ENCODE measurements around the gene RBPJ.

Gene RBPJ

DNA sequence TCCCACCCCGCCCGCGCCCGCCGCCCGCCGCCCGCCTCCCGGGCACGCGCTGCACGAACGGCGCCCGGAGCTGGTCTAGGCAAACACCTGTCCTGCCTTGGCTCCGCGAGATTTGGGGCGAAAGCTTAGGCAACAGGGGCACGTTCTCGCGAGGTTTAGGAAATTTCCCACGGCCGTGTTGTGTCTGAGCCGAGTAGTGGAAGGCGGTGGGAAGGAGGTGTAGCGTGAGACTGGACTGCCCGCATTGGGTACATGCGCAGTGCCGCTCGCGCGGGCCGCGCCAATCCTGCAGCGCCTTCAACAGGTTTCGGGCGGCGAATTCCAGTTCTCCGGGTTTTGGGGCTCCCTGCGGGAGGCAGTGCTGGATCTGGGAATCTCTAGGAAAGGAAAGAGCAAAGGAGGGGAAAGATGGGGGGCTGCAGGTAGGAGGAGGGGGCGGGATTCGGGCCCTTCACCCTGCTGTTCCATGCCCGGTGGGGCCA, 1.3 kb upstream of the RBPJ start:
- peak overlapping the region; percentile 95 for H3K27ac ChIP-seq
- TF ChIP-seq CTCF (IDR thresholded peaks at IDR 0.05) = peak; percentile 33
- no peak for TF ChIP-seq ZFX (IDR thresholded peaks at IDR 0.05; ENCODE audit: borderline replicate concordance)

GRCh38 chr4:26319949-26320537, 771 bp upstream of the RBPJ start:
- peak overlapping the region; percentile 95 for H3K27ac ChIP-seq

DNA sequence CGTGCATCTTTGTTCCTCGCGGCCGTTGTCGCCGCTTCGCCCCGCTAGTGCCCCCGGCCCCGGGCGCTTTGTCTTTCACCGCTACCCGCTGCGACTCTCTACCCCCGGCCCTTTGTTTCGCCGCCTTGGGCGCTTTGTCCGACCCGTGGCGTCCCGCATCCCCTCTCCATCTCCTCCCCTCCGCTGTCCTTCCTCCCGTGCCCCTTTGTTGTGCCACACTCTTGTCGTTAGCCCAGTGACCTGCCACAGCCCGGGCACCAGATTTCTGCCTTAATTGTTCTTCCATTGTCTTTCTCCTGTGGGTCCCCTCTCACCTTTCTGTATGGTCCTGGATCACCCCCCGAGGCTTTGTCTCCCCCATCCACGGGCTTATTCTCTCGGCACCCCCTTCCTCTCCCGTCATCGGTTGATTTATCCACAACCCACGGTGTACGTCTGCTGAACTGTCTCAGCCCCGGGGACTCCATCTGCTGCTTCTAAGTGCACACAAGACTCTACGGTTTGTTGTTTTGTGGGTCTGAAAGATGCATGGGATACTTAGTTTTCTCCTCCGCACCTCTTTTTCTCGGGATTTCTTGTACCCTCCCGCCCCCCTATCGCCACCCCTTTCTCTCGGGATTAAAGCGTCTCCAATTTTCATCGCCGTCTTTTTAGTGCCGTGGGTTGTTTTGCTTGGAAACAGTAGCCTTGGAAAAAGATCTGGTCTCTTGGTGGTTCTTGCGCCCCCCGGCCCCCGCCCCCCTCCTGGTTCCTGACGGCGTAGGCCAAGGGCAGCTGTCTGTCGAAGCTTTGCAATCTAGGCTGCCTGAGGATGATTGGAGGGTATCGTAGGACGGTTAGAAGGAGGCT, 783 bp downstream of the RBPJ start:
- H3K27ac ChIP-seq = peak overlapping the region; percentile 95
- TF ChIP-seq CTCF (IDR thresholded peaks at IDR 0.05) (no peak), ZFX (IDR thresholded peaks at IDR 0.05; ENCODE audit: borderline replicate concordance) (no peak)

More at GRCh38 chr4:26319949-26320537, 771 bp upstream of the RBPJ start:
- no peak for TF ChIP-seq ZFX (IDR thresholded peaks at IDR 0.05; ENCODE audit: borderline replicate concordance)
- no peak; the same call in 1 of the 2 replicates for TF ChIP-seq CTCF (IDR thresholded peaks at IDR 0.05)

DNA sequence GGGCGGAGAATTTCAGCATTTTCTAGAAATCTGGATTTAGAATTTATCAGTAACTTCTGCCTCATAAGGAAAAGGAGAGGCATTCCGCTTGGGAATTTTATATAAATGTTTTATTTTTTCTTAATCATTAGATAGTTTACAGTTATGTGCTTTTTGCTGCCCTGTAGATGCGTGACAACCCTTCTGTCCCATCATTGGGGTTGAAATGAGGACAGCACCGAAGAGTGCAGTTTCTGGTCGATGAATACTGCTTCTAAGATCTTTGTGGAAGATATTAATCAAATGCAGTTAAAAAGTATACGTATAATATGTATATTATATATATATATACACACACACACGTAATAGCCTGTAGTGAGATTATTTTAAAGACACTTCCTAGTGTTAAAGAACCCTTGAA, 1.5 kb downstream of the RBPJ start:
- no peak overlapping the region for H3K27ac ChIP-seq
- no peak for TF ChIP-seq CTCF (IDR thresholded peaks at IDR 0.05)
- no peak for TF ChIP-seq ZFX (IDR thresholded peaks at IDR 0.05; ENCODE audit: borderline replicate concordance)

GRCh38 chr4:26323821-26324220, 3.0 kb downstream of the RBPJ start:
- H3K27ac ChIP-seq = no peak overlapping the region
- TF ChIP-seq CTCF (IDR thresholded peaks at IDR 0.05) (no peak), ZFX (IDR thresholded peaks at IDR 0.05; ENCODE audit: borderline replicate concordance) (no peak)

- H3K27ac ChIP-seq = no peak overlapping the region
- TF ChIP-seq CTCF (IDR thresholded peaks at IDR 0.05) (peak; percentile 42), ZFX (IDR thresholded peaks at IDR 0.05; ENCODE audit: borderline replicate concordance) (no peak)
These were observed 4.4 kb downstream of the RBPJ start for GRCh38 chr4:26325191-26325590.

- H3K27ac ChIP-seq = no peak overlapping the region
- TF ChIP-seq CTCF (IDR thresholded peaks at IDR 0.05) (no peak), ZFX (IDR thresholded peaks at IDR 0.05; ENCODE audit: borderline replicate concordance) (no peak)
These were observed 6.0 kb downstream of the RBPJ start for GRCh38 chr4:26326791-26327190.
